ENCODE results near the gene ACCS. TPM values are rescaled to one million over a fixed set of nuclear protein-coding genes. Genes with fewer than 3 reads are reported as not detected.

The ACCS gene
- total and polyA plus RNA-seq, 2 of the 4 experiments (the other 2 are of a cell fraction) = 1.8 to 7.3 TPM

GRCh38 chr11:44101098-44101497 is 35.0 kb downstream of the ACCS start:
- Histone ChIP-seq H3K36me3 (ENCODE audit: control insufficient read depth, insufficient read depth, low read length) (peaks cover 1% of the 10 kb centered on the region; the same call in 1 of the 2 replicates), H3K79me1 (ENCODE audit: low read depth in 1 of 2, low read length in 2 of 2) (peaks cover 31 to 62% of the 10 kb centered on the region in 2 experiments), H2AFZ (replicated peaks; ENCODE audit: low read length, poor library complexity) (no peak overlapping the region), H3K27me3 (ENCODE audit: control insufficient read depth, insufficient read depth, low read length) (no peaks in the 10 kb centered on the region), H2BK120ac (ENCODE audit: low read depth, low read length) (no peak overlapping the region), H2AK5ac (ENCODE audit: low read depth, low read length) (no peak overlapping the region), H3K4me3 (ENCODE audit: insufficient read depth, low read depth, low read length) (no peak overlapping the region), H3K4ac (ENCODE audit: low read depth, low read length) (no peak overlapping the region), H4K8ac (ENCODE audit: low read depth in 2 of 2, low read length in 2 of 2) (no peak overlapping the region), H2BK5ac (ENCODE audit: low read depth, low read length, poor library complexity, severe bottlenecking) (no peak overlapping the region), H3K14ac (replicated peaks; ENCODE audit: low read depth, low read length) (no peak overlapping the region), H2BK20ac (ENCODE audit: low read depth, low read length) (no peak overlapping the region), H4K91ac (ENCODE audit: insufficient read depth, low read depth, low read length) (no peak overlapping the region), H3K18ac (ENCODE audit: low read depth, low read length) (no peak overlapping the region), H3K9me1 (ENCODE audit: insufficient read depth, low read length) (peaks cover 9% of the 10 kb centered on the region; the same call in 1 of the 2 replicates), H3K4me2 (ENCODE audit: low read depth, low read length) (no peak overlapping the region), H3K9me3 (ENCODE audit: control insufficient read depth, insufficient read depth, low read length) (no peaks in the 10 kb centered on the region), H2BK15ac (ENCODE audit: low read depth, low read length) (no peak overlapping the region), H3K23ac (ENCODE audit: low read depth, low read length) (no peak overlapping the region), H3K27ac (ENCODE audit: insufficient read depth, low read length) (no peak overlapping the region), H3K9ac (ENCODE audit: low read depth, low read length) (no peak overlapping the region), H4K5ac (ENCODE audit: low read depth, low read length) (no peak overlapping the region), H3K56ac (ENCODE audit: extremely low read depth, insufficient read depth, low read length) (no peak overlapping the region), H3K4me1 (ENCODE audit: control insufficient read depth, insufficient read depth, low read length) (0 out of 2 replicates have a peak, but pooled peaks cover 2% of the 10 kb centered on the region), H4K20me1 (ENCODE audit: insufficient read depth, low read length) (peaks cover 38% of the 10 kb centered on the region), H2AK9ac (replicated peaks; ENCODE audit: low read depth, low read length, poor library complexity) (no peak overlapping the region)
- intact Hi-C loops (cut with micrococcal nuclease) (no loop called here), in situ Hi-C loops (cut with MboI; ENCODE audit: low sequenced_read_pairs) (loop anchor here (25.0 kb wide), 1 partner anchor 811 kb away; no protein-coding TSS in a partner anchor), dilution Hi-C loops (cut with HindIII; ENCODE audit: low sequenced_read_pairs, unreplicated experiment) (no loop called here)
- ATAC-seq (ENCODE audit: low read depth) = no peak
- no peak for TF ChIP-seq CHD1 (IDR thresholded peaks at IDR 0.05; ENCODE audit: low read depth, low read length)
- no peak for DNase-seq
- CTCF ChIA-PET = no interaction called here
- no TSS peak for BruUV-seq (replicated peaks)
- no CpG with 5 or more reads among the region's 2 CpGs for WGBS, 2 experiments (ENCODE audit: extremely low coverage in 2 of 2, insufficient read length in 1 of 2)
- POLR2A ChIA-PET (ENCODE audit: unreplicated experiment) = no interaction called here

All from IMR-90 (cell line).